H1 (cell line): ENCODE measurements around the gene SOX30.

ENCODE experiments used
- ATF2 ChIP-seq: IDR thresholded peaks from 2 replicates; pipeline ENCODE4 v1.6.1; 2012; ENCODE audit warnings: low read length, inconsistent platforms
- BCL11A ChIP-seq, 2 experiments: IDR thresholded peaks; one replicate each; pipeline ENCODE4 v1.6.1; 2011; ENCODE audit warnings: low read depth in 2 of 2, low read length in 2 of 2, mild to moderate bottlenecking in 2 of 2
- MAX ChIP-seq: IDR thresholded peaks from 2 replicates; pipeline ENCODE4 v1.6.1; 2012; ENCODE audit warnings: inconsistent platforms
- POLR2AphosphoS5 ChIP-seq: IDR thresholded peaks from 2 replicates; pipeline ENCODE4 v1.6.1; 2011; ENCODE audit warnings: low read depth, low read length
- POU5F1 ChIP-seq: IDR thresholded peaks from 2 replicates; pipeline ENCODE4 v1.6.1; 2011; ENCODE audit warnings: low read depth, mild to moderate bottlenecking, low read length, moderate library complexity
- RFX5 ChIP-seq: IDR thresholded peaks from 2 replicates; pipeline ENCODE4 v1.6.1; 2011; ENCODE audit warnings: low read depth, low read length, improper control_type of control experiment, borderline replicate concordance
- SP2 ChIP-seq: IDR thresholded peaks from 2 replicates; pipeline ENCODE4 v1.6.1; 2012; ENCODE audit warnings: mild to moderate bottlenecking, low read length, inconsistent platforms
- SRF ChIP-seq: IDR thresholded peaks from 2 replicates; pipeline ENCODE4 v1.6.1; 2011; ENCODE audit warnings: mild to moderate bottlenecking, low read depth, low read length, moderate library complexity
- SUZ12 ChIP-seq: fragments of 200-600 bp; sonication (generic); IDR thresholded peaks from 2 replicates; pipeline ENCODE4 v1.6.1; 2012; ENCODE audit warnings: mild to moderate bottlenecking, inconsistent platforms, low read length, moderate library complexity, mixed read lengths
- TF ChIP-seq, protein P1 (sequence below), 3 experiments: IDR thresholded peaks; 1 replicate in 2 of 3; 2 replicates in 1 of 3; pipeline versions ENCODE4 v1.5.1 to v1.6.1; 2011; ENCODE audit warnings: low read length in 3 of 3, mild to moderate bottlenecking in 3 of 3, inconsistent platforms in 2 of 3, low read depth in 1 of 3, moderate library complexity in 1 of 3; ENCODE audit not compliant: insufficient read depth in 1 of 3; ENCODE audit errors: control extremely low read depth in 1 of 3

DNA sequence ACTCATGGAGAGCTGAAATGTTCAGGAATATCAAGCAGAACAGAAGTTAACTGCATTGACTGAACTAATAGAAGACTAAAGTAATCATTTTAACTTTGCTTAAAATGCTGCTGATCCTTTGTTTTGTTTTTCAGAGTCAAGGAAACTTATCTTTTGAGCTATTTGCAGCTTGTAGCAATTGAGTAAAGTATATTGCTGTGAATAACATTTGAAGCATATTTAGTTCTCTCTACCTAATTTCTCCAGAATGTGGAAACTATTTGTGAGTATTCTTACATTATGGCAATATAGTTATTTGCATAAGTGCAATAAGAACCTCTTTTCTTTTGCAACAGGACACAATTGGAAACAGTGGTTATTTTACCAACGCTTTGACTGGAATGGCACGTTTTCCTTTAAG is 5.3 kb upstream of the SOX30 start:
- TF ChIP-seq MAX, result no peak
- no peak for TF ChIP-seq ATF2
- TF ChIP-seq, protein P1, sequence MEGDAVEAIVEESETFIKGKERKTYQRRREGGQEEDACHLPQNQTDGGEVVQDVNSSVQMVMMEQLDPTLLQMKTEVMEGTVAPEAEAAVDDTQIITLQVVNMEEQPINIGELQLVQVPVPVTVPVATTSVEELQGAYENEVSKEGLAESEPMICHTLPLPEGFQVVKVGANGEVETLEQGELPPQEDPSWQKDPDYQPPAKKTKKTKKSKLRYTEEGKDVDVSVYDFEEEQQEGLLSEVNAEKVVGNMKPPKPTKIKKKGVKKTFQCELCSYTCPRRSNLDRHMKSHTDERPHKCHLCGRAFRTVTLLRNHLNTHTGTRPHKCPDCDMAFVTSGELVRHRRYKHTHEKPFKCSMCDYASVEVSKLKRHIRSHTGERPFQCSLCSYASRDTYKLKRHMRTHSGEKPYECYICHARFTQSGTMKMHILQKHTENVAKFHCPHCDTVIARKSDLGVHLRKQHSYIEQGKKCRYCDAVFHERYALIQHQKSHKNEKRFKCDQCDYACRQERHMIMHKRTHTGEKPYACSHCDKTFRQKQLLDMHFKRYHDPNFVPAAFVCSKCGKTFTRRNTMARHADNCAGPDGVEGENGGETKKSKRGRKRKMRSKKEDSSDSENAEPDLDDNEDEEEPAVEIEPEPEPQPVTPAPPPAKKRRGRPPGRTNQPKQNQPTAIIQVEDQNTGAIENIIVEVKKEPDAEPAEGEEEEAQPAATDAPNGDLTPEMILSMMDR (IDR thresholded peaks at IDR 0.05; ENCODE audit: control extremely low read depth in 1 of 3, insufficient read depth in 1 of 3, low read depth in 1 of 3, low read length in 3 of 3), result no peak
- no peak for TF ChIP-seq SRF
- TF ChIP-seq SUZ12, result no peak
- no peak for TF ChIP-seq POLR2AphosphoS5
- TF ChIP-seq POU5F1, result no peak
- no peak for TF ChIP-seq BCL11A (IDR thresholded peaks at IDR 0.05; ENCODE audit: low read depth in 2 of 2, low read length in 2 of 2)
- no peak for TF ChIP-seq RFX5
- TF ChIP-seq SP2, result no peak
